ENCODE data around the gene SLC13A4.

DNA sequence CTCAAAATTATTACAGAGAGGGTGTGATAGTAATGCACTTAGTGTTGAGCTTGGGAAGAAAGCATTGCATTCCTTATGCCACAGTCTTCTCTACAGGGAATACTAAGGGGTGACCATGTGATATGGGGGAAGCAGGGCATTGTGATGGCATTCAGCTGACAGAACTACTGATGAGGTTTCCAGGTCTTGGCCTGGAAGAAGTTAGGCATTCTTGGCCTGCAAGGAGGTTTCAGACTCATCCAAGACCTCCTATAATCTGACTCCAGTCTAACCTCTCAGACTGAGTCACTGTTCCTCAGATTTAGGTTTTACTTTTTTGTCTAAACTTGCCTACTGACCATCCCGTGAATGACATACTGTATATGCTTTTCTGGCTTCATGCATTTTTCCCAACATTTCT lies 57.8 kb downstream of the SLC13A4 start:
- TF ChIP-seq FOXP2 (optimal IDR thresholded peaks at IDR 0.05; ENCODE audit: borderline replicate concordance, extremely low read depth, extremely low read length, insufficient read depth), result no peak
- TF ChIP-seq, protein P1, sequence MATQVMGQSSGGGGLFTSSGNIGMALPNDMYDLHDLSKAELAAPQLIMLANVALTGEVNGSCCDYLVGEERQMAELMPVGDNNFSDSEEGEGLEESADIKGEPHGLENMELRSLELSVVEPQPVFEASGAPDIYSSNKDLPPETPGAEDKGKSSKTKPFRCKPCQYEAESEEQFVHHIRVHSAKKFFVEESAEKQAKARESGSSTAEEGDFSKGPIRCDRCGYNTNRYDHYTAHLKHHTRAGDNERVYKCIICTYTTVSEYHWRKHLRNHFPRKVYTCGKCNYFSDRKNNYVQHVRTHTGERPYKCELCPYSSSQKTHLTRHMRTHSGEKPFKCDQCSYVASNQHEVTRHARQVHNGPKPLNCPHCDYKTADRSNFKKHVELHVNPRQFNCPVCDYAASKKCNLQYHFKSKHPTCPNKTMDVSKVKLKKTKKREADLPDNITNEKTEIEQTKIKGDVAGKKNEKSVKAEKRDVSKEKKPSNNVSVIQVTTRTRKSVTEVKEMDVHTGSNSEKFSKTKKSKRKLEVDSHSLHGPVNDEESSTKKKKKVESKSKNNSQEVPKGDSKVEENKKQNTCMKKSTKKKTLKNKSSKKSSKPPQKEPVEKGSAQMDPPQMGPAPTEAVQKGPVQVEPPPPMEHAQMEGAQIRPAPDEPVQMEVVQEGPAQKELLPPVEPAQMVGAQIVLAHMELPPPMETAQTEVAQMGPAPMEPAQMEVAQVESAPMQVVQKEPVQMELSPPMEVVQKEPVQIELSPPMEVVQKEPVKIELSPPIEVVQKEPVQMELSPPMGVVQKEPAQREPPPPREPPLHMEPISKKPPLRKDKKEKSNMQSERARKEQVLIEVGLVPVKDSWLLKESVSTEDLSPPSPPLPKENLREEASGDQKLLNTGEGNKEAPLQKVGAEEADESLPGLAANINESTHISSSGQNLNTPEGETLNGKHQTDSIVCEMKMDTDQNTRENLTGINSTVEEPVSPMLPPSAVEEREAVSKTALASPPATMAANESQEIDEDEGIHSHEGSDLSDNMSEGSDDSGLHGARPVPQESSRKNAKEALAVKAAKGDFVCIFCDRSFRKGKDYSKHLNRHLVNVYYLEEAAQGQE (IDR thresholded peaks at IDR 0.05; ENCODE audit: insufficient read depth in 1 of 2, low read depth in 2 of 2, low read length in 2 of 2), result no peak
